GM18511 (cell line): ENCODE data around the gene SPAG16.
A peak's percentile ranks its signal among the peaks of the same experiment; 100 is the strongest.

Experiments
- ATAC-seq: cut with Tn5 transposase; IDR thresholded peaks from one replicate; pipeline ENCODE4 v1.9.1; 2021; ENCODE audit warnings: mild to moderate bottlenecking, moderate library complexity; ENCODE audit not compliant: unreplicated experiment

Gene SPAG16

GRCh38 chr2:214062279-214062678, 778.0 kb downstream of the SPAG16 start:
- peak; percentile 58 for ATAC-seq

- ATAC-seq: no peak
Measured at GRCh38 chr2:214064471-214064870, 780.2 kb downstream of the SPAG16 start.

- ATAC-seq: no peak
Measured at GRCh38 chr2:214066862-214067261, 782.6 kb downstream of the SPAG16 start.

DNA sequence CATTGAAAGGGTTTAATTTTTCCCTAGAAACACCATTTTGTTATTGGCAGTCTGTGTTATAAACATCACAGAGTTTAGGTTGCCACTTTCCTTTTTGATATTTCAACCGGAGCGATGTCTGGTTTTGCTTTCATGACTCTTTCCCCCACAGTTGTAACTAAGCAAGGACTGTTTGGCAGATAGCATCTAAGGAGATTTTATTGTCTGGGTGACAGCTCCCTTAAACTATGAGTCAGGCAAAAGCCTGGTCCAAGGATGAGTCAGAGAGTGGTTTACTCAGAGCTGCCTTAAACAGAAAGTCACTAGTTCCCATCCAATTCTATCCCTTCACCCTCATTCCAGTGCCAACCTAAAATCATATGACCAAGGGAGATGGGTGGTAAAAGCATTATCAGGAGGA, 785.0 kb downstream of the SPAG16 start:
- ATAC-seq: peak; percentile 85

DNA sequence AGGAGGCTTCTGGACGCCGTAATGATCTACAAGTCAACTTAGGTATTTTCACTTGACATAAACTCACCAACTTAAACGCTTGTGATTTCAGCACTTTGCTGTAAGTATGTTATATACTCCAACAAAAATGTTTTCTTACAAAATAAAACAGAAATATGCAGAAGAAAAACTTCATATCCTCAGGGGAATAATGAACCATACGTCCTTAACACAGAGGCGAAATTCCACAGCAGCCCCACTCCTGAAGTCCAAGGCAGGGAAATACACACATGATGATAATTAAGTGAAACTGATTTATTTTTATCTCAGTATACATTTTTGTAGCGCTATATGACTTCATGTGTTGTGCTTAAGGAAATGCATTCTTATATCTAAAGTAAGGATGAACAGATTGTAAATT, 791.2 kb downstream of the SPAG16 start:
- ATAC-seq: no peak

- peak; percentile 84 for ATAC-seq
Measured at GRCh38 chr2:214076527-214076926, 792.3 kb downstream of the SPAG16 start.

GRCh38 chr2:214077727-214078126, 793.5 kb downstream of the SPAG16 start:
- ATAC-seq: no peak

DNA sequence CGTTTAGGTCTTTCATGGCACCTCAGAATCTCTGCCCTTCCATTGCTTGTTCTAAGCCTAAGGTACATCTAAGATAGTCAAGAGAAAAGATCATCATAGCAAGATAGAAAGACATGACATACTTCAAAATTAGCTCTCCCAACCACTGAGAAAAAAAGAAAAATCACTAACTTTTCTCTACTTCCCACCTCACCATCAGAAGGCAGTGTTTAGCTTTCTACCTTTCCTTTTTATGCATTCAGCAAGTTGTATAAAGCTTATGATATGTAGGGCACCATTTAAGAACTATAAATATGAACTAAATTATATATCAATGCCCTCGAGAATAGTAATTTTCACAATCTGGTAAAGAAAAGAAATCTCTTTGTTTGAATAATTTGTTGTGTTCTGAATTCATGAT, 794.8 kb downstream of the SPAG16 start:
- no peak for ATAC-seq

DNA sequence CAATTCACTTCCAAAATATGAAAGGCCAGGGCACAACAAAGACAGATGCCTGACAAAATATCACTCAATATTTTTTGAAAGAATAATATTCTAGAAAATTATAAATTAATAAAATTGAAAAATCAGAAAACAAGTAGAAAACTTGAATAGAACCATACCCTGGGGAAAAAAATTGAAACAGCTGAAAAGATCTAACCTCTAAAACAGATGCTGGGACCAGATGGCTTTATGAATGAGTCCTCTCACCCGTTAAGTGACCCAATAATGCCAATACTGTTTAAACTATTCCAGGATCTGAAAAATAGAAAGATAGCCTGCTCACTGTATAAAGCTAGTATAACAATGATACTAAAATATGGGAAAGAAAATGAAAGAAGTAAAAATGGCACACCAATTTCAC, 804.3 kb downstream of the SPAG16 start:
- no peak for ATAC-seq

DNA sequence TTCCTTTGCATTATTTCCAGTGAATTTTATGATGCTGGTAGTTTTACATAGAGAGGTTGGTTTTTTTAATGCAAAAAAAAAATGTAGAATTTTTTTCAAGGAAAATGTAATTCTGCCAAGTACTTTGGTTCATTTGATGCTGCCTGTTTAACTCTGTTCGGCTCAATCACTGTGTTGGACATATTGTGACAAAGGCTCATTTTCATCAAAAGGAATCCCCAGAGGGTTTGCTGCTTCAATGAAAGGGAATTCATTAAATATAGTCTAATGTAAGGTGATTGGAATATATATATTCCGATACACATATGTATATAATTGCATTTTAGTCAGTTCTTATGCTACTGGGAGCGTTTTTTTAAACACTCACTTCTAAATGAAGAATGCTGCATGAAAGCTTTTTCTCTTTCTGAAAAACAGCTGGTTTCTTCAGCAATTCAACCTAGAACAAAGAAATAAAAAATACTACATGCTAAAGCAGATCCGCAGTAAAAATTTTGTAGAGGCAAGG, 812.0 kb downstream of the SPAG16 start:
- ATAC-seq: no peak

DNA sequence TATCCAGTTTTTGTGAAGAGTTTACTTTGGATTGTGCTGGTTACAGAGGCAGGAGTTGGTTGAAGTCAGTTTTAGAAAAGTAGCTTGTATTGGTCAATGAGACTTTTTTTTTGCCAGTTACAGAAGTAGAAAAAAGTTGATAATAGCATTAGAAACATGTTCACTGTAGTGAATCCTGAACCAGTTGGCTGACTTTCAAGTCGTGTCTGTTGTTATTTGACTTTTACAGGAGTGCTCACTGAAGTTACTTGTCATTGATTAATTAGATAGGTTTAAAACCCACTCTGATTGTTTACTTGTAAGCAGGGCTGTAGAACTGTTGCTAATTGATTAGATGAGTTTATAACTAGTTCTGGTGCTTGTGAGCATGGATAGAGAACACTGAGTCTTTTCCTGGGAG, 814.5 kb downstream of the SPAG16 start:
- no peak for ATAC-seq

DNA sequence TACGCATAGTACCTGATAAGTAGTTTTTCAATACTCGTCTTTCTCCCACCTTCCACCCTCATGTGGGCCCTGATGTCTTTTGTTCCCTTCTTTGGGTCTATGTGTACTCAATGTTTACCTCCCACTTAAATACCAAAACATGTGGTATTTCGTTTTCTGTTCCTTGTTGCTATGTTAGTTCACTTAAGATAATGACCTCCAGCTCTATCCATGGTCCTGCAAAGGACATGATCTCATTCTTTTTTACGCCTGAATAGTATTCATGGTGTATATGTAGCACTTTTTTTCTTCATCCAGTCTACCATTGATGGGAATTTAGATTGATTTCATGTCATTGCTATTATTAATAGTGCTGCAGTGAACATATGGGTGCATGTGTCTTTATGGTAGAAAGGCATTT, 816.2 kb downstream of the SPAG16 start:
- no peak for ATAC-seq

- ATAC-seq: no peak
Measured at GRCh38 chr2:214103276-214104001, 819.2 kb downstream of the SPAG16 start.

GRCh38 chr2:214104219-214104618, 820.0 kb downstream of the SPAG16 start:
- ATAC-seq: no peak

- no peak for ATAC-seq
Measured at GRCh38 chr2:214104967-214105366, 820.7 kb downstream of the SPAG16 start.

DNA sequence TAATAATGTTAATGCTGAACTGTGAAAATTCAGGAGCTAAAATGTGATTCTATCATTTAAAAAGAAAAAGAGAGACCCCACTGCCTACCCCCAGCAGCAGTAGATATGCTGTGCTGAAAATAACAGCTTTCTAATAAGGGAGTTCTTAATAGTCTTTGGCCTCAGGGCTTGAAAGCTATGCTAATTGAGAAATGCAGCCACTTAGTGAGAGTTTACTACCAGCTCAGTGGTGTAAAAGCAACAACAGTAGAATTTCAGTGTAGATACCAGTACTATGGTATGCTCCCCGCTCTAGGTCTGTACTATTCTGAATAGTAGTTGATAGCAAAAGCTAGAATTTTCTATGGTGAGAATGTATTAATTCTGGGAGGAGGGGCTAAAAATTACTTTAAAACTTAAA, 823.5 kb downstream of the SPAG16 start:
- no peak for ATAC-seq

DNA sequence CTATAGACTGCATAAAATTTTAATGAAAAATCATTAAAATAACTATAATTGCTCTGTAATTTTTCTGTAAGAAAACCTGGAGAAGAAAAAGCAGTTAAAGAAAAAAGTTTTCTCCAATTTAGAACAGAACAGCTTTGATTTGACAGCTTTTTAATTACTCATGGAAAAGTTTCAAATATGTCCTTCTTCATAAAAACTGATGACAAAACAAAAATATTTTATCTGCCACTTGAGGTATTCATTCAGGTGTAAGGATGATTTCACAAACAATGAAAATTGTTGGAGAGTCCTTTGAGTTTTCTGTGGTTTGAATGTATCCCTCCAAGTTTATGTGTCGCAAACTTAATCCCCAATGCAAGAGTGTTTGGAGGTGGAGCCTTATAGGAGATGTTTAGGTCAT, 824.3 kb downstream of the SPAG16 start:
- ATAC-seq: no peak

GRCh38 chr2:214117054-214117453, 832.8 kb downstream of the SPAG16 start:
- no peak for ATAC-seq

GRCh38 chr2:214126135-214126534, 841.9 kb downstream of the SPAG16 start:
- no peak for ATAC-seq

DNA sequence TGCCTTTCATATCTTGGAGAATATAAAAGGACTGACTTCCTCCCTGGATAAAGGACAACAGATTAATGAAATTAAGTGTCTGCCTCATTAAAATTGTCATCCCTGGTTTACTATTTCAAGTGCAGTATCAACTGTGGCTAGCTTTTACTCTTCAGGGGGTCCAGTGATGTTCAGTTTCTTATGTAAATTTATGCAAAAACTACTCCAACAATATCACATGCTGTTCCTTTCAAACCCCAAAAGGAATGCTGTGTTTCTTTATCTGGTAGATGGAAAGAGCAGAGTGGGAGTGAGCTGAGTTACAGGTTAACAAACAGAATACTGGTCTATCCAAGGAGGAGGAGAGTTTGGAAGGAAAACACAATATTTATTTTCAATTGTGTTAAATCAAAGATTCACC, 842.9 kb downstream of the SPAG16 start:
- no peak for ATAC-seq

DNA sequence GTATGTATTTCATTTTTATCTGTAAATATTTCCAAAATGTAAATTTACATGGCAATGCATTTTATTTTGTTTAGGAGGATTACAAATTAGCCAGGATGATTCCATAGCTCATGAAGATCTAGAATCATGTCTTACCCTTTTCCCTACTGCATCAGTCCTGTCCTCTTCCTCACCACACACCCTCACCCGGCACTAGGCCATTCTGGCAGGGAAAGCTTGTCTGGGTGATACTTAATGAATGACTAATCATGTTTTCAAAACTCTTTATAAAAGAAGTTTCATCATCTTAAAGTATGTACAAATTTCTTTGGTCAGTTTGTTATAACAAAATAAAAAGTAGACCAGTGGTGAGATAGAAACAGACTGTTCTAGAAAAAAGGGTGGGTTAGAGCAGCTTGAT, 843.3 kb downstream of the SPAG16 start:
- ATAC-seq: no peak

DNA sequence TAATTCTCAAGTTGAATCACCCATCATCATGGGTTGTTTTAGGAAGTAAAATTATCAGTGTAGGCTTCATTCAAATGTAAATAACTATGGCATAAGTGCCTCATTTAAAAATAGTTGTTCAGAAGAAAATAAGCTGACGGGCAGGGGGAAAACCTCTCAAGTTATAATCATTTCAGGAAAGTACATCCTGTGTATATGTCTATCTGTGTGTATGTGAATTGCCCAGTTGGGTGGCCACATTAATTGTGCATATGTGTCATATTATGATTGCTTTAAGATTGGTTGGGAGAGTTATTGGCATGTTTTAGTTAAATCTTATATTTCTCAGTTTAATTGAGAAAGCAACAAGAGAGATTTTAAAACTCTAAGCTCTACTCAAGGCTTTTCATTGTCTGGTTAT, 843.8 kb downstream of the SPAG16 start:
- ATAC-seq: no peak

GRCh38 chr2:214130114-214130513, 845.9 kb downstream of the SPAG16 start:
- ATAC-seq: peak; percentile 57
